GM12865 (cell line): Measurements from ENCODE around the gene CYB5R3.

Source experiments
- DNase-seq: peaks from one replicate; pipeline ENCODE4 v3.0.0; 2010; ENCODE audit warnings: low read depth
- H3K4me3 ChIP-seq: 2 replicates; pipeline ENCODE4 v1.5.1; 2011; ENCODE audit warnings: mild to moderate bottlenecking, low read depth, low read length, control low read depth
- CTCF ChIP-seq: IDR thresholded peaks from 2 replicates; pipeline ENCODE4 v1.5.1; 2011; ENCODE audit warnings: low read length, control low read depth, low read depth, inconsistent platforms; ENCODE audit not compliant: insufficient read depth; ENCODE audit errors: missing control alignments

The CYB5R3 gene

GRCh38 chr22:42649246-42650099 lies at the start of gene CYB5R3:
Gene CYB5R3 (minus strand): TSS chr22:42649392. CDS start chr22:42649315, 77 bp downstream.
- peak; percentile 87 for DNase-seq
- peak within 1 kb of the TSS; percentile 73 for H3K4me3 ChIP-seq
- TF ChIP-seq CTCF = no peak

- no peak for TF ChIP-seq CTCF
- no peak for DNase-seq
- no peak overlapping the region for H3K4me3 ChIP-seq
Observed at GRCh38 chr22:42697542-42698013, 48.4 kb upstream of the CYB5R3 start.

- no peak for TF ChIP-seq CTCF
- no peak for DNase-seq
- H3K4me3 ChIP-seq = no peak overlapping the region
Observed at GRCh38 chr22:42696331-42696967, 47.3 kb upstream of the CYB5R3 start.

GRCh38 chr22:42695294-42695693 lies 46.1 kb upstream of the CYB5R3 start:
- no peak overlapping the region for H3K4me3 ChIP-seq
- TF ChIP-seq CTCF = no peak
- no peak for DNase-seq

- no peak for TF ChIP-seq CTCF
- DNase-seq = no peak
- no peak overlapping the region for H3K4me3 ChIP-seq
Observed at GRCh38 chr22:42693763-42694683, 44.8 kb upstream of the CYB5R3 start.

GRCh38 chr22:42693055-42693762 lies 44.0 kb upstream of the CYB5R3 start:
- no peak for DNase-seq
- no peak for TF ChIP-seq CTCF
- H3K4me3 ChIP-seq = no peak overlapping the region
